ENCODE data around the gene AIFM2.
A peak's percentile ranks its signal among the peaks of the same experiment; 100 is the strongest.
"Not testable (repeated sequence)": the region's sequence is repeated elsewhere in the genome, so short reads cannot be mapped to it uniquely, and the experiment has no call there.

The AIFM2 gene

DNA sequence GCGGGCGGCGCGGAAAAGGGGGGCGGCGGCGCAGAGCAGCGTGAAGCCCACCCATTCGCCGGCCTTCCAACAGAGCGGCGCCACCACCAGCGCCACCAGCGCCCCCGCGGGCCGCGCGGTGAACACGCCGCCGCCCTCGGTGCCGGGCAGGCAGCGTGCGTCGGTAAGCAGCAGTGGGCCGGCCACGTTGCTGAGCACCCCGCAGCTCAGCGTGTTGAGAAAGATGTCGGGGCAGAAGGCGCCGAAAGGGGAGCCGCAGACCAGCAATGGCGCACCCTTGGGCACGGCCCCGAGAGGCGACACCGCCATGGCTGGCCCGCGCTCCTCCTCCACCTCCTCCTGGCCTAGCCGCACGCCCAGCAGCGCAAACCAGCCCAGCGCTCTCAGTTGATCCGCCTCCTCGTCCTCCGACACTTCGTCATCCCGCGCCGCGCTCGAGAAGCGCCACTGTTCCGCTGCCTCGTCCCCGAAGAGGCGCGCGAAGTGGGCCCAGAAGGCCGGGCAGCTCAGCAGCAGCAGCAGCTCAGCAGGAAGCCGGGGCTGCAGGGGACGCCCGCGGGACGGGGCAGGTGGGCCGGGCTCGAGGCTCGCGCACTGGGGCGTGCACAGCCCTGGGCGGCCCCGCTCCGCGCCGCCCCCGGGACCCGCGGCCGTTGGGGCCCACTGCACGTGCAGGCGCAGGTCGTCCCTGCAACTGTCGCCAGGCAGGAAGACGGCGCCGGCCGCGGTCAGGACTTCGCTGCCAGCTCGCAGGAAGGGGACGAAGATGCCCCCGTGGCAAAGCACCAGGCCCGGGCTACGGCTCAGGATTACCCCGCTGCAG is 13.3 kb upstream of the AIFM2 start:
- peak; percentile 52 for DNase-seq (ENCODE audit: low spot score)

DNA sequence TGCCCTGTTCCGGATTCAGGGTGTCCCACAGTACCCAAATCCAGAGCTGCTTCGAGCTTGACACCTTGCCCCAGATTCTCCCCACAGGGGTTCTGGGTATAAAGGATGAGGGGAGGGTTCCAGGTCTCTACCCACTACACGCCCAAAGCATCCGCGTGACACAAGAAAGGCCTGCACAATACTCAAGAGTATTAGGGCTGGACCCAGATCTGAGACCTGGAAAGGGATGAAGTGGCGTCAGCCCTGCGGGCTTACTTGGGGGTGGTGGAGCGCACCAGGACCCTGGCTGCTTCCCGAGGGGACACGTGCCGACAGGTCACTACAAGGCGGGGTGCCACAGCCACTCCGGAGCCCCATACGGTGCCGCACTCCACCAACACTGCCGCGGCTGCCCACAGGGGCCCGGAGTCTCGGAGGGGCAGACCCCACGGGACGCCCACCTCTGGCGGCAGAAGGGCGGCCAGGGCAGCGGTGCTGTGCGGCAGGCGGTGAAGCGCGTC is 12.6 kb upstream of the AIFM2 start:
- no peak for DNase-seq (ENCODE audit: low spot score)

- DNase-seq (ENCODE audit: low spot score): no peak
Observed at GRCh38 chr10:70144372-70145110, 11.9 kb upstream of the AIFM2 start.

DNA sequence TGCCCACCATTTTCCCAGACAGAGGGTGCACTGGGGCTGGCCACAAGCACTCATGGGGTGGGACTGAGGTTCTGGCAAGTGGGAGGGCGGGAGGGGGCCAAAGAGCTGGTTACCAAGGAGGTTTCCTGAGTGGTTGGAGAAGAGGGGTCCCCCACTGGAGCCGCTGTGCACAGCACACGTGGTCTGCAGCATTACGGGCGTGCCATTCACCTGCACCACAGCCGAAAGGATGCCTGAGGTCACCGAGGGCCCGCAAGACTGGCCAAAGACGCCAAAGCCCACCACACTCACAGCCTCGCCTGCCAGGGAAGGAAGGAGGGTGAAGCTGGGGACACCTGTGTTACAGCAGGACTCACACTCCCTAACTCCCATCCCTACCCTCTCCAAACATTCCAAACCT is 9.9 kb upstream of the AIFM2 start:
- DNase-seq (ENCODE audit: low spot score): no peak

- DNase-seq (ENCODE audit: low spot score): no peak
Observed at GRCh38 chr10:70140297-70140696, 7.7 kb upstream of the AIFM2 start.

GRCh38 chr10:70139997-70140250 is 7.3 kb upstream of the AIFM2 start:
- DNase-seq (ENCODE audit: low spot score): no peak

DNA sequence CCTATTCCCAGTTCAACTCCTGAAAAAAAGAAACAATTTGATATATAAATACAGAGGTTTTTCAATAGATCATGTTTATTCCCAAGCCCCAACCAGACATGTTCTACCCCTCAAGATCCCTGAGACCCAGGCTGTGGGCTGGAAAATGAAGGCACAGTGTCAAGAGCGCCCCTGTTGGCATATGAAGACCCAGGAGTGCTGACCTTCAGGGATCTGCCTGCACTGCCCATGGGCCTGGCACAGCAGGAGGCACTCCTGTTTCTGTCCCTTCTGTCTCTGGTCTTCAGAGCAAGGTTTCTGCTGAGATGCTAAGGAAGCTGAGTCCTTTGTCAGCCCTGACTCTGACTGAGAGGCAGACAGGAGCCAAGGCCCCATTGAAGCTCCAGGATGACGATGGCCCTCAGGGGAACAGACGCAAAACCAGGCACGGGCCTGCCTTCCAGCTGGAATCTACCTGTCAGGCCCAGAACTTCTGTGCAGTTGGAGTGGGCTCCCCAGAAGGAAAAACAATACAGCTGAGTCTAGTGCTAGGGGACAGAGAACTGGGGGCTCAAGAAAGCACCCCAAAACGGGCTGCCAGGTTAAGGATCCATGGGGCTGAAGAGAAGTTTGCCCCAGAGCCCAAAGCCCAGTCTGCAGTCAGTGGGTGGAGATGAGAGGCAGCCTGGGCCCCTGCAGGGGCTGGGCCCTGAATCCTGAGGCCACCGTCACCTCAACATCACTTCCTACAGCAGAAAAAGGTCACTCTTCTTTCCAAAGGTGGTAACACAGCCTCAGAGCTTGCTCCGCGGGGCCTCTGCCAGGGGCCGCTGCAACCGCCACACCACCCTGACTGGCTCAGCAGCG is 6.7 kb upstream of the AIFM2 start:
- no peak for DNase-seq (ENCODE audit: low spot score)

GRCh38 chr10:70137927-70138883 is 5.6 kb upstream of the AIFM2 start:
- no peak for DNase-seq (ENCODE audit: low spot score)

DNA sequence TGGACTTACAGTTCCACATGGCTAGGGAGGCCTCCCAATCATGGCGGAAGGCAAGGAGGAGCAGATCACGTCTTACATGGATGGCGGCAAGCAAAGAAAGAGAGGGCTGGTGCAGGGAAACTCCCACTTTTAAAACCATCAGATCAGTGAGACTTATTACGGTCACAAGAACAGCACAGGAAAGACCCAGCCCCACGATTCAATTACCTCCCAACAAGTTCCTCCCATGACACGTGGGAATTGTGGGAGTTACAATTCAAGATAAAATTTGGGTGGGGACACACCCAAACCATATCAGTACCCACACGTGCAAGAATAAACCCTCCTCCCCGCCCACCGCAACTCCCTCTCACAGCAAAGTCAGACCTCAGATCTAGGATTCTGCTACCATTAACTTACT is 4.5 kb upstream of the AIFM2 start:
- peak; percentile 54 for DNase-seq (ENCODE audit: low spot score)

GRCh38 chr10:70135684-70136083 is 3.1 kb upstream of the AIFM2 start:
- no peak for DNase-seq (ENCODE audit: low spot score)

GRCh38 chr10:70135046-70135445 is 2.4 kb upstream of the AIFM2 start:
- no peak for DNase-seq (ENCODE audit: low spot score)

GRCh38 chr10:70131560-70131937 is 1.1 kb downstream of the AIFM2 start:
- no peak for DNase-seq (ENCODE audit: low spot score)

GRCh38 chr10:70130878-70131559 is 1.6 kb downstream of the AIFM2 start:
- DNase-seq (ENCODE audit: low spot score): no peak

GRCh38 chr10:70126700-70127395 is 5.8 kb downstream of the AIFM2 start:
- DNase-seq (ENCODE audit: low spot score): no peak

GRCh38 chr10:70125918-70126552 is 6.6 kb downstream of the AIFM2 start:
- no peak for DNase-seq (ENCODE audit: low spot score)

GRCh38 chr10:70124918-70125317 is 7.7 kb downstream of the AIFM2 start:
- DNase-seq (ENCODE audit: low spot score): no peak

DNA sequence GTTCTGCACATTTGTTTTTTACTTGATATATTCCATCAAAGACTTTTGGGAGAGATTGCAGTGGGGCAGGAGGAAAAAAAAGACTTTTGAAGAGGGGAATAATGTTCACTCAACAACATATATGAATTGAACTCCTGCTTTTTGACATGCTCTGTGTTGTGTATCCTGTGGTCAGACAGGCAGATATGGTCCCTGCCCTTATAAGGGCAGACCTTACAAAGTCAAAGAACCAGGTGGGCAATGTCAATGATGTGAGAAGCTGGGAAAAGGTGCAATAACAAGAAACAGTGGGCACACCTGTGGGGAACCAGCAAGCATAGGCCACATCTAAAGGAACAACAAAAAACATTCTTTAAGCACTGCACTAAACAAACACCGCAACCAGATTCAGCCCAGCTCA is 8.2 kb downstream of the AIFM2 start:
- DNase-seq (ENCODE audit: low spot score): no peak

DNA sequence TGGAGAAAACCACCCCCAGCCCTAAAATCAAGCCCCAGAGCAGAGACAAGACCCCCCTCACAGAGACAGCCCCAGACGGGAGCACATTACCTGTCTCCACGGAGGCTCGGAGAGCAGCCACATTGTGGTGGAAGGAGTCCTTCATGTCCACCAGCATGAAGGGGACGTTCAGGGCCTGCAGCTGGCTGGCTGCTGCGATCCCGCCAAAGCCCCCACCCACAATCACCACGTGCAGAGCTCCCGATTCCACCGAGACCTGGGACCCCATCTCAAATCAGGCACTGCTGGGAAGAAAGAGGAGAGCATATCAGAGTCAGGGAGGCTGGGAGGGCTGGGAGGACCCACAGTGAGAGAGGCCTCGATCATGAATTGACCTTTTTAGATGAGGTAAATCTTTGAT is 8.8 kb downstream of the AIFM2 start:
- no peak for DNase-seq (ENCODE audit: low spot score)

GRCh38 chr10:70123166-70123565 is 9.5 kb downstream of the AIFM2 start:
- not testable (repeated sequence) for DNase-seq (ENCODE audit: low spot score)

GRCh38 chr10:70122742-70123141 is 9.9 kb downstream of the AIFM2 start:
- DNase-seq (ENCODE audit: low spot score): no peak
